GM10266 (cell line): ENCODE measurements around the gene TAF6L.
A peak's percentile ranks its signal among the peaks of the same experiment; 100 is the strongest.

Source experiments
- DNase-seq: peaks from one replicate; pipeline ENCODE4 v3.0.0; 2012; ENCODE audit errors: extremely low spot score
- CTCF ChIP-seq: IDR thresholded peaks from 2 replicates; pipeline ENCODE4 v1.5.1; 2012; ENCODE audit warnings: mild to moderate bottlenecking, low read depth; ENCODE audit not compliant: control insufficient read depth, insufficient read depth; ENCODE audit errors: missing control alignments

TAF6L gene

GRCh38 chr11:62799486-62799885, 28.3 kb downstream of the TAF6L start:
- no peak for TF ChIP-seq CTCF
- no peak for DNase-seq

- no peak for TF ChIP-seq CTCF
- DNase-seq: no peak
Observed at GRCh38 chr11:62801071-62801470, 29.9 kb downstream of the TAF6L start.

- no peak for TF ChIP-seq CTCF
- DNase-seq: peak; percentile 54
Observed at GRCh38 chr11:62804310-62805075, 33.3 kb downstream of the TAF6L start.

GRCh38 chr11:62805076-62805892, 34.1 kb downstream of the TAF6L start, which contains the start of gene NXF1:
Gene NXF1, minus strand, starts transcription at chr11:62805440. Its CDS starts 84 bp downstream, at chr11:62805356.
- TF ChIP-seq CTCF: peak; percentile 10

GRCh38 chr11:62805961-62806441, 34.8 kb downstream of the TAF6L start:
- no peak for DNase-seq
- TF ChIP-seq CTCF: no peak

More at GRCh38 chr11:62805076-62805892, 34.1 kb downstream of the TAF6L start, which contains the start of gene NXF1:
- peak; percentile 99 for DNase-seq

- no peak for DNase-seq
- no peak for TF ChIP-seq CTCF
Observed at GRCh38 chr11:62806611-62807121, 35.5 kb downstream of the TAF6L start.
